GM15510 (cell line): Measurements from ENCODE around the gene WIPF2.

Experiments used
- POLR2A ChIP-seq: IDR thresholded peaks from 3 replicates; pipeline ENCODE4 v1.6.1; 2011; ENCODE audit warnings: borderline replicate concordance; ENCODE audit not compliant: insufficient read length; ENCODE audit errors: extremely low read depth

WIPF2 gene

DNA sequence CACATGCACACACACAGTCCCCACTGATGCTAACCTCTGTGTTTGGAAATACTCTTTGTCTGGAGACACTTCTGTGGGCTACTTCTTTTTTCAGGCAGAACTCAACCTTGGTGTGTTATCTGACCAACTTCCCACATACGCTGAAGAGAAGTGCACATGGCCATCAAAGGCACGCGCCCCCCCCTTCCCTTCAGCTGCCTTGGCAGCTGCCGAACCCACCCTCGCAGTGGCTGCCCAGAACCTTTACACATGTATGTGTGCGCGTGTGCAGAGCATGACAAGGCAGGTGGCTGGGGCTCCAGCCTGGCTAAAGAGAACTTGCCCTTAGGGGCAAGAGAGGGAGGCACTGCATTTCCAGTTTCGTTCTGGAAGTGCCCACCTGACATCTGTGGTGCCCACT lies 37.9 kb upstream of the WIPF2 start:
- TF ChIP-seq POLR2A = no peak

- TF ChIP-seq POLR2A = no peak
Measured at GRCh38 chr17:40182606-40183005, 36.5 kb upstream of the WIPF2 start.

GRCh38 chr17:40187238-40187637 lies 31.9 kb upstream of the WIPF2 start:
- no peak for TF ChIP-seq POLR2A

- no peak for TF ChIP-seq POLR2A
Measured at GRCh38 chr17:40188694-40189093, 30.4 kb upstream of the WIPF2 start.

GRCh38 chr17:40190197-40191021 lies 28.7 kb upstream of the WIPF2 start:
- no peak for TF ChIP-seq POLR2A

DNA sequence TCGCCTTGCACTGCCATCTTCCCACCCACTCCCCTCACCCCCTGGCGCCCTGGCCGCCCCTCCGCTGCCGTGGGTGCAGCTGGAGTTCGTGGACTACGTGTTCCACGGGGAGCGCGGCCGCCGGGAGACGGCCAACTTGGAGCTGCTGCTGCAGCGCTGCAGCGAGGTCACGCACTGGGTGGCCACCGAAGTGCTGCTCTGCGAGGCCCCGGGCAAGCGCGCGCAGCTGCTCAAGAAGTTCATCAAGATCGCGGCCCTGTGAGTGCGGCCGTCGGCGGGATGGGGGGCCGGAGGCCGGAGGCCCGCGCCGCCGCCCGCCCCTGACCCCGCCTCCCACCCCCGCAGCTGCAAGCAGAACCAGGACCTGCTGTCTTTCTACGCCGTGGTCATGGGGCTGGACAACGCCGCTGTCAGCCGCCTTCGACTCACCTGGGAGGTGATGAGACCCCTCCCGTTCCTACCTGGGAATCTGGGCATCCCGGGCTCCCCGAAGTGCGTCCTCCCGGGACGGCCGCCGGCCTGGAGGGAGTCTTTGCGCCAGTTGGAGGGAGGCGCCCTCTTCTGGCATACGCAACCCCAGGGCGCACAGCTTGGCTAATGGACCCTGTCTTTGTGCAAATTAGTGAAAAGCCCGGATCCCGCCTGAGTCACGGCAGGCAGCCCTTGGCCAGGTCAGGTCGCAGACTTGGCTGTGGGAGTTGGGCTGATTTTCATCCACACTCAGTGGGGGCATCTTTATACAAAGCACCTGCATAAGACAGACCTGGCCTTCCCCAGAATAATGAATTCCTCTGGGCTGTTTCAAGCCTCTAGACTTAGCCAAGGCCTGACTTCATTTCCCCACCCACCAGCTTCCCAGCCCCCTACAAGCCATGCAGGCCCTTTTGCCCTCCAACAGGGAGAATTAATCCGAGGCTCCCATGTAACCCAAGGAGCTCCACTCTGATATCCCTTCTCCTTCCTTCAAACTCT lies 27.6 kb upstream of the WIPF2 start:
- TF ChIP-seq POLR2A = no peak

GRCh38 chr17:40192961-40193360 lies 26.1 kb upstream of the WIPF2 start:
- no peak for TF ChIP-seq POLR2A

GRCh38 chr17:40194821-40195220 lies 24.3 kb upstream of the WIPF2 start:
- no peak for TF ChIP-seq POLR2A

DNA sequence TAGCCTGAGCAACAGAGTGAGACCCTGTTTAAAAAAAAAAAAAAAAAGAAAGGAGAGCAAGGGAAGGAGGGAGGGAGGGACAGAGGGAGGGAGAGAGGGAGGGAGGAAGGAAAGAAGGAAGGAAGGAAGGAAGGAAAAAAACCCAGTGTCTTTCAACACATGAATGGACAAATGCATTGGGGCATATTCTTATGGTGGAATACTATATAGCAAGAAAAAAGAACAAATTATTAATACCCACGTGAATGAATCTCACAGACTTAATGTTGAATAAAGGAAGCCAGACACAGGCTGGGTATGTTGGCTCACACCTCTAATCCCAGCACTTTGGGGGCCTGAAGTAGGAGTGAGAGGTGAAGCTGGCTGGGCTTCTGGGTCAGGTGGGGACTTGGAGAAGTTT lies 21.6 kb upstream of the WIPF2 start:
- TF ChIP-seq POLR2A = no peak

DNA sequence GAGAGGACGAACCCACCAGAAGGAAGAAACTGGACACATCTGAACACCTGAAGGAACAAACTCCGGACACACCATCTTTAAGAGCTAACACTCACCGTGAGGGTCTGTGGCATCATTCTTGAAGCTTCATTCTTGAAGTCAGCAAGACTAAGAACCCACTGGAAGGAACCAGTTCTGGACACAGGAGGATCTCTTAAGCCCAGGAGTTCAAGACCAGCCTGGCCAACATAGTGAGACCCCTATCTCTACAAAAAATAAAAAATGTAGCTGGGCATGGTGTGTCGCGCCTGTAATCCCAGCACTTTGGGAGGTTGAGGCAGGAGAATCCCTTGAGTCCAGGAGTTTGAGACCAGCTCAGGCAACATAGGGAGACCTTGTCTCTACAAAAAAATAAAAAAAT lies 20.5 kb upstream of the WIPF2 start:
- TF ChIP-seq POLR2A = no peak

GRCh38 chr17:40203131-40203530 lies 16.0 kb upstream of the WIPF2 start:
- TF ChIP-seq POLR2A = no peak

GRCh38 chr17:40209404-40210093 lies 9.6 kb upstream of the WIPF2 start:
- TF ChIP-seq POLR2A = no peak

DNA sequence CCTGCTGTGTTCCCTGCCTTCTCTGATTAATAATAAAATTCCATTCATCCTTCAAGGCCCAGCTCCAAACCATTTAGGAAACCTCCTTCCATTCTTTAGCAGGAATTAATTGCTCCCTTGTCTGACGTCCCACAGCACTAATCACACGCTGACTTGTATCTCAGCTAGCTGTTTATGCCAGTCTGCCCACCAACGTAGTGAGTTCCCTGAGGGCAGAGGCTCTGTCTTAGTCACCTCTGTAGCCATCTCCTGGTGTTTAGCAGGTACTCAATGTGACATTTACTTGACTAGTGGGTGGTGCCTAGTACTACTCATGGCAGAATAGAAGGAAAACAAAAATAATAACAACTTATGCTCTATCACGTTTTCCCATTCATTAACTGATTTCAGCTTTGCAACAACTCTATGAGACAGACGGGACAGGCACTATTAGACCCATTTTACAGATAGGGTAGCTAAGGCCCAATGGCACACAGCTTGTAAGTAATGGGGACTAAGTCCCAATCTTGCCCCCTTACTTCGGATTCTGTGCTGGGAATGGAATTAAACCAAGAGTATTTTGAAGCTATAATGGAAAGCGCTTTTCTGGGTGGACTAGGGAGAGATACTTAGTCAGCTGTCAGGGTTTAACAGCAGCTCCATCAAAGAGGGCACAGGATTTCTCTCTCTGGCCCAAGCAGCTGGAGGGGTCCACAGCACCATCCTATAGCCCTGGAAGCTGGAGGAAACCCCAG lies 931 bp upstream of the WIPF2 start:
- TF ChIP-seq POLR2A = no peak
